HepG2 (cell line): ENCODE results near the gene RBCK1. TPM values are rescaled to one million over a fixed set of nuclear protein-coding genes. Genes with fewer than 3 reads are reported as not detected.

Experiments
- AGO2 ChIP-seq: fragments of 200-400 bp; formaldehyde crosslinking; optimal IDR thresholded peaks from 2 replicates; pipeline ENCODE3; 2017; ENCODE audit warnings: mild to moderate bottlenecking, low read depth, low read length, moderate library complexity
- CSRNP1 ChIP-seq: sonication (generic); formaldehyde crosslinking; IDR thresholded peaks from 2 replicates; pipeline ENCODE4 v1.8.1; 2023; ENCODE audit warnings: mild to moderate bottlenecking, missing genetic modification reagents
- DR1 ChIP-seq: sonication (generic); formaldehyde crosslinking; IDR thresholded peaks from 2 replicates; pipeline ENCODE4 v1.8.0; 2021; ENCODE audit warnings: mild to moderate bottlenecking, missing genetic modification reagents, inconsistent platforms
- FOXK1 ChIP-seq: sonication (generic); formaldehyde crosslinking; IDR thresholded peaks from 2 replicates; pipeline ENCODE4 v1.4.0; 2020; ENCODE audit warnings: low read depth, missing genetic modification reagents, borderline replicate concordance
- KAT8 ChIP-seq: IDR thresholded peaks from 2 replicates; pipeline ENCODE4 v1.6.1; 2016; ENCODE audit warnings: missing genetic modification reagents, missing compliant biosample characterization
- MAFF ChIP-seq: IDR thresholded peaks from 2 replicates; pipeline ENCODE4 v1.6.1; 2011; ENCODE audit warnings: low read depth, low read length, improper control_type of control experiment
- TCF7L2 ChIP-seq: IDR thresholded peaks from 2 replicates; pipeline ENCODE4 v1.6.1; 2011; ENCODE audit warnings: mild to moderate bottlenecking, low read depth, low read length, moderate library complexity
- TMF1 ChIP-seq: sonication (generic); formaldehyde crosslinking; IDR thresholded peaks from 2 replicates; pipeline ENCODE4 v1.8.1; 2022; ENCODE audit warnings: low read depth, missing genetic modification reagents
- WIZ ChIP-seq: sonication (generic); formaldehyde crosslinking; IDR thresholded peaks from 2 replicates; pipeline ENCODE4 v1.5.1; 2020; ENCODE audit warnings: mild to moderate bottlenecking, missing genetic modification reagents
- ZNF292 ChIP-seq: sonication (generic); formaldehyde crosslinking; IDR thresholded peaks from 2 replicates; pipeline ENCODE4 v1.8.1; 2022; ENCODE audit warnings: mild to moderate bottlenecking, low read depth, missing genetic modification reagents, borderline replicate concordance
- ZNF547 ChIP-seq: sonication (generic); formaldehyde crosslinking; IDR thresholded peaks from 2 replicates; pipeline ENCODE4 v1.5.1; 2020; ENCODE audit warnings: mild to moderate bottlenecking, missing genetic modification reagents
- ZNF574 ChIP-seq: sonication (generic); formaldehyde crosslinking; IDR thresholded peaks from 2 replicates; pipeline ENCODE4 v1.4.0; 2020; ENCODE audit warnings: missing genetic modification reagents
- polyA plus RNA-seq, 8 experiments: library from polyadenylated mRNA; depleted of rRNA in 3 of 8; stranded (reverse) in 7 of 8; unstranded in 1 of 8; fragments of >200 nt; fragmentation: Illumina TruSeq in 4 of 8; extraction: Trizol in 4 of 8; gene quantifications; 2 replicates each; pipeline versions ENCODE4 v1.2.1 to v1.2.3, GENCODE V29; 2011 to 2016; ENCODE audit warnings: low read depth in 4 of 8, missing spikeins in 1 of 8, mixed read lengths in 1 of 8; ENCODE audit not compliant: insufficient read depth in 1 of 8
- total RNA-seq, 5 experiments: library from RNA; depleted of rRNA; stranded (reverse); fragments of >200 nt; fragmentation: Illumina TruSeq; extraction: Trizol; gene quantifications; 2 replicates each; pipeline ENCODE4 v1.2.3, GENCODE V29; 2016; ENCODE audit warnings: low read depth in 1 of 5
- TF ChIP-seq, protein P1 (sequence below): sonication (generic); formaldehyde crosslinking; IDR thresholded peaks from 2 replicates; pipeline ENCODE4 v1.8.0; 2022; ENCODE audit warnings: mild to moderate bottlenecking, missing genetic modification reagents; ENCODE audit not compliant: insufficient replicate concordance
- TF ChIP-seq, protein P2 (sequence below): sonication (generic); formaldehyde crosslinking; IDR thresholded peaks from 2 replicates; pipeline ENCODE4 v1.4.0; 2020; ENCODE audit warnings: missing genetic modification reagents, borderline replicate concordance
- TF ChIP-seq, protein P3 (sequence below): sonication (generic); formaldehyde crosslinking; IDR thresholded peaks from 2 replicates; pipeline ENCODE4 v1.4.0; 2020; ENCODE audit warnings: missing genetic modification reagents, mild to moderate bottlenecking, borderline replicate concordance
- TF ChIP-seq, protein P4 (sequence below): sonication (generic); formaldehyde crosslinking; IDR thresholded peaks from 2 replicates; pipeline ENCODE4 v1.8.0; 2023; ENCODE audit warnings: mild to moderate bottlenecking, missing genetic modification reagents

RBCK1 gene
- total and polyA plus RNA-seq, 2 of the 13 experiments (the other 11 are each of a cell fraction or from before 2014, with no cell fraction given): 149 to 215 TPM

- TF ChIP-seq CSRNP1 (CRISPR knock-in tag) (peak; percentile 36; the same call in 1 of the 2 replicates), KAT8 (CRISPR knock-in tag) (peak; percentile 17; the same call in 1 of the 2 replicates), WIZ (peak; percentile 11; the same call in 1 of the 2 replicates), TMF1 (CRISPR knock-in tag) (peak; percentile 69), ZNF574 (CRISPR knock-in tag) (peak; percentile 13; the same call in 1 of the 2 replicates), FOXK1 (peak; percentile 60), AGO2 (peak; percentile 33), ZNF547 (no peak), DR1 (no peak), MAFF (peak; percentile 64), TCF7L2 (no peak), ZNF292 (CRISPR knock-in tag) (no peak)
- TF ChIP-seq, protein P1, sequence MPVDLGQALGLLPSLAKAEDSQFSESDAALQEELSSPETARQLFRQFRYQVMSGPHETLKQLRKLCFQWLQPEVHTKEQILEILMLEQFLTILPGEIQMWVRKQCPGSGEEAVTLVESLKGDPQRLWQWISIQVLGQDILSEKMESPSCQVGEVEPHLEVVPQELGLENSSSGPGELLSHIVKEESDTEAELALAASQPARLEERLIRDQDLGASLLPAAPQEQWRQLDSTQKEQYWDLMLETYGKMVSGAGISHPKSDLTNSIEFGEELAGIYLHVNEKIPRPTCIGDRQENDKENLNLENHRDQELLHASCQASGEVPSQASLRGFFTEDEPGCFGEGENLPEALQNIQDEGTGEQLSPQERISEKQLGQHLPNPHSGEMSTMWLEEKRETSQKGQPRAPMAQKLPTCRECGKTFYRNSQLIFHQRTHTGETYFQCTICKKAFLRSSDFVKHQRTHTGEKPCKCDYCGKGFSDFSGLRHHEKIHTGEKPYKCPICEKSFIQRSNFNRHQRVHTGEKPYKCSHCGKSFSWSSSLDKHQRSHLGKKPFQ: peak; percentile 21
- TF ChIP-seq, protein P2, sequence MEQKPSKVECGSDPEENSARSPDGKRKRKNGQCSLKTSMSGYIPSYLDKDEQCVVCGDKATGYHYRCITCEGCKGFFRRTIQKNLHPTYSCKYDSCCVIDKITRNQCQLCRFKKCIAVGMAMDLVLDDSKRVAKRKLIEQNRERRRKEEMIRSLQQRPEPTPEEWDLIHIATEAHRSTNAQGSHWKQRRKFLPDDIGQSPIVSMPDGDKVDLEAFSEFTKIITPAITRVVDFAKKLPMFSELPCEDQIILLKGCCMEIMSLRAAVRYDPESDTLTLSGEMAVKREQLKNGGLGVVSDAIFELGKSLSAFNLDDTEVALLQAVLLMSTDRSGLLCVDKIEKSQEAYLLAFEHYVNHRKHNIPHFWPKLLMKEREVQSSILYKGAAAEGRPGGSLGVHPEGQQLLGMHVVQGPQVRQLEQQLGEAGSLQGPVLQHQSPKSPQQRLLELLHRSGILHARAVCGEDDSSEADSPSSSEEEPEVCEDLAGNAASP (CRISPR knock-in tag): peak; percentile 91; the same call in 1 of the 2 replicates
- TF ChIP-seq, protein P3, sequence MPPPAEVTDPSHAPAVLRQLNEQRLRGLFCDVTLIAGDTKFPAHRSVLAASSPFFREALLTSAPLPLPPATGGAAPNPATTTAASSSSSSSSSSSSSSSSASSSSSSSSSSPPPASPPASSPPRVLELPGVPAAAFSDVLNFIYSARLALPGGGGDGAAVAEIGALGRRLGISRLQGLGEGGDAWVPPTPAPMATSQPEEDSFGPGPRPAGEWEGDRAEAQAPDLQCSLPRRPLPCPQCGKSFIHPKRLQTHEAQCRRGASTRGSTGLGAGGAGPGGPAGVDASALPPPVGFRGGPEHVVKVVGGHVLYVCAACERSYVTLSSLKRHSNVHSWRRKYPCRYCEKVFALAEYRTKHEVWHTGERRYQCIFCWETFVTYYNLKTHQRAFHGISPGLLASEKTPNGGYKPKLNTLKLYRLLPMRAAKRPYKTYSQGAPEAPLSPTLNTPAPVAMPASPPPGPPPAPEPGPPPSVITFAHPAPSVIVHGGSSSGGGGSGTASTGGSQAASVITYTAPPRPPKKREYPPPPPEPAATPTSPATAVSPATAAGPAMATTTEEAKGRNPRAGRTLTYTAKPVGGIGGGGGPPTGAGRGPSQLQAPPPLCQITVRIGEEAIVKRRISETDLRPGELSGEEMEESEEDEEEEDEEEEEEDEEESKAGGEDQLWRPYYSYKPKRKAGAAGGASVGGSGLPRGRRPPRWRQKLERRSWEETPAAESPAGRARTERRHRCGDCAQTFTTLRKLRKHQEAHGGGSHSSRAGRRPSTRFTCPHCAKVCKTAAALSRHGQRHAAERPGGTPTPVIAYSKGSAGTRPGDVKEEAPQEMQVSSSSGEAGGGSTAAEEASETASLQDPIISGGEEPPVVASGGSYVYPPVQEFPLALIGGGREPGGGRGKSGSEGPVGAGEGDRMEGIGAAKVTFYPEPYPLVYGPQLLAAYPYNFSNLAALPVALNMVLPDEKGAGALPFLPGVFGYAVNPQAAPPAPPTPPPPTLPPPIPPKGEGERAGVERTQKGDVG (CRISPR knock-in tag): no peak
- TF ChIP-seq, protein P4, sequence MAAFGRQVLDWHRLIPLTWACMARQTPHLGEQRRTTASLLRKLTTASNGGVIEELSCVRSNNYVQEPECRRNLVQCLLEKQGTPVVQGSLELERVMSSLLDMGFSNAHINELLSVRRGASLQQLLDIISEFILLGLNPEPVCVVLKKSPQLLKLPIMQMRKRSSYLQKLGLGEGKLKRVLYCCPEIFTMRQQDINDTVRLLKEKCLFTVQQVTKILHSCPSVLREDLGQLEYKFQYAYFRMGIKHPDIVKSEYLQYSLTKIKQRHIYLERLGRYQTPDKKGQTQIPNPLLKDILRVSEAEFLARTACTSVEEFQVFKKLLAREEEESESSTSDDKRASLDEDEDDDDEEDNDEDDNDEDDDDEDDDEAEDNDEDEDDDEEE (CRISPR knock-in tag): no peak
Observed at GRCh38 chr20:370977-371754, 36.9 kb upstream of the RBCK1 start (continued).
